ENCODE results near the gene EWSR1. TPM values are rescaled to one million over a fixed set of nuclear protein-coding genes. Genes with fewer than 3 reads are reported as not detected.
A peak's percentile ranks its signal among the peaks of the same experiment; 100 is the strongest.

EWSR1 gene
- total RNA-seq, 1 donor = 139 TPM

DNA sequence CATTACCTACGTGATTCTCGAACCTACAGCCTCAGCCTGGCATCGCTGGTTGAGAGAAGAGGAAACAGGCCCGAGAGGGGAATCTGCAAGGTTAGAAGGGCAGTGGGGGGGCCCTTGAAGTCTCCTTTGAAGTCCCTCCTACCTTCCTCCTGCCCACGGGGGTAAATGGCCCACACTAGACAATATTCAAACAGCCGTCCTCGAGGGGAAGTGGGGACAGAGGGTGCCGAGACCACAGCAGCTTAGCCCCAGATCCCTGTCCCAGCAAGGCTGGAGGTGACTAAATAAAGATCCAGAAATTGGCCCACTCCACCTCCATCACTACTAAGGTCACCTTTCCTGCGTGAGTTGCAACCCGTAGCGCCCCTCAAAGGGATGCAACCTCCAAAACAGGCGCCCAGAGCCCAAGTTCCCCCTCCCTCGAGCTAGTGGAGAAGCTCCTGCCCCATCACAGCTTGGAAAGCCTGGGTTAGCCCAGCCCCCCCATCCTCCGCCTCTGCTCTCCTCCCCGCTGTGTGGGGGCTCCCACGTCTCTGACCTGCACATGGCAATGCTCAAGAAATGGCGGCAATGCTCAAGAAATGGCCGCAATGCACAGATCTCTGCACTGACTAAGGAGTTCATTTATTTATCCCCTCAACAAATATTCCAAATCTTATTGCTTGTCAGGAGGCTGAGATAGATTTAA is 48.2 kb downstream of the EWSR1 start:
- TF ChIP-seq, protein P1, sequence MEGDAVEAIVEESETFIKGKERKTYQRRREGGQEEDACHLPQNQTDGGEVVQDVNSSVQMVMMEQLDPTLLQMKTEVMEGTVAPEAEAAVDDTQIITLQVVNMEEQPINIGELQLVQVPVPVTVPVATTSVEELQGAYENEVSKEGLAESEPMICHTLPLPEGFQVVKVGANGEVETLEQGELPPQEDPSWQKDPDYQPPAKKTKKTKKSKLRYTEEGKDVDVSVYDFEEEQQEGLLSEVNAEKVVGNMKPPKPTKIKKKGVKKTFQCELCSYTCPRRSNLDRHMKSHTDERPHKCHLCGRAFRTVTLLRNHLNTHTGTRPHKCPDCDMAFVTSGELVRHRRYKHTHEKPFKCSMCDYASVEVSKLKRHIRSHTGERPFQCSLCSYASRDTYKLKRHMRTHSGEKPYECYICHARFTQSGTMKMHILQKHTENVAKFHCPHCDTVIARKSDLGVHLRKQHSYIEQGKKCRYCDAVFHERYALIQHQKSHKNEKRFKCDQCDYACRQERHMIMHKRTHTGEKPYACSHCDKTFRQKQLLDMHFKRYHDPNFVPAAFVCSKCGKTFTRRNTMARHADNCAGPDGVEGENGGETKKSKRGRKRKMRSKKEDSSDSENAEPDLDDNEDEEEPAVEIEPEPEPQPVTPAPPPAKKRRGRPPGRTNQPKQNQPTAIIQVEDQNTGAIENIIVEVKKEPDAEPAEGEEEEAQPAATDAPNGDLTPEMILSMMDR (IDR thresholded peaks at IDR 0.05; ENCODE audit: extremely low read depth, low read depth, low read length) = no peak
- no peaks in the 10 kb centered on the region for H3K79me2 ChIP-seq (ENCODE audit: insufficient read depth, low read length)
- peak; percentile 86 for DNase-seq (ENCODE audit: insufficient read length, low spot score, missing footprints)
- no peak overlapping the region for H3K4me2 ChIP-seq (ENCODE audit: insufficient read depth, low read length)
- H2AFZ ChIP-seq (ENCODE audit: low read length) = no peak overlapping the region
- no peak overlapping the region for H3K4me3 ChIP-seq (ENCODE audit: insufficient read depth, low read length)
- H3K27ac ChIP-seq (ENCODE audit: low read depth, low read length) = no peak overlapping the region
- H3K36me3 ChIP-seq (ENCODE audit: insufficient read depth, low read length) = no peaks in the 10 kb centered on the region
- H3K9me3 ChIP-seq (ENCODE audit: low read depth, low read length) = no peaks in the 10 kb centered on the region
- H3K27me3 ChIP-seq (ENCODE audit: insufficient read depth, low read length) = peaks cover 41% of the 10 kb centered on the region
- peaks cover 6% of the 10 kb centered on the region for H3K4me1 ChIP-seq (ENCODE audit: insufficient read depth, low read length)
- H4K20me1 ChIP-seq (ENCODE audit: insufficient read depth, low read length) = peaks cover 10% of the 10 kb centered on the region

DNA sequence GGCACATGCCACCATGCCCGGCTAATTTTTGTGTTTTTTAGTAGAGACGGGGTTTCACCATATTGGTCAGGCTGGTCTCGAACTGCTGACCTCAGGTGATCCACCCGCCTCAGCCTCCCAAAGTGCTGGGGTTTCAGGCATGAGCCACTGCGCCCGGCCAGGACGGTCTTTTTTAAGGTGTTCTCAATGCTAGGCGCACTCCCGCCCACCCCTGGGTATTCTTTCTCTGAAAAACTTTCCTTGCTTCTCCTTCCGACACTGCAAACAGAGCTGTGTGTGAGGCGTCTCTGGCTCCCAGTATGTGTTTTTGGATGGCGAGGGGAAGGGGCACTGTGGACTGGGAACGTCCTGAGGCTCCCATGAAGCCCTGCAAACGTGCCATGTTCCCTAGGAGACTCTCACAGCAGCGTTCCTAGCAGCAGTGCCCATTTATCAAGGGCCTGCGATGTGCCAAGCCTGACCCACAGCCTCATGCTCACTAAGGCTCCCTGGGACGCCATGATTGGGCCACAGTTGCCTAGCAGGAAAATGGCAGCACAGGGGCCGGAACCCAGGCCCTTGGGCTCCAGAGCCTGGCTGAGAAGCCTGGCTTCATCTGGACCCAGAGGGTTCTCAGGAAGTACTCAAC is 49.9 kb downstream of the EWSR1 start:
- TF ChIP-seq, protein P1 (IDR thresholded peaks at IDR 0.05; ENCODE audit: extremely low read depth, low read depth, low read length) = no peak
- H3K27me3 ChIP-seq (ENCODE audit: insufficient read depth, low read length) = peaks cover 41% of the 10 kb centered on the region
- H3K4me2 ChIP-seq (ENCODE audit: insufficient read depth, low read length) = no peak overlapping the region
- no peaks in the 10 kb centered on the region for H3K4me1 ChIP-seq (ENCODE audit: insufficient read depth, low read length)
- H3K27ac ChIP-seq (ENCODE audit: low read depth, low read length) = no peak overlapping the region
- DNase-seq (ENCODE audit: insufficient read length, low spot score, missing footprints) = peak; percentile 45
- H3K36me3 ChIP-seq (ENCODE audit: insufficient read depth, low read length) = no peaks in the 10 kb centered on the region
- no peaks in the 10 kb centered on the region for H3K9me3 ChIP-seq (ENCODE audit: low read depth, low read length)
- H2AFZ ChIP-seq (ENCODE audit: low read length) = no peak overlapping the region
- H3K4me3 ChIP-seq (ENCODE audit: insufficient read depth, low read length) = no peak overlapping the region
- peaks cover 6% of the 10 kb centered on the region for H4K20me1 ChIP-seq (ENCODE audit: insufficient read depth, low read length)
- no peaks in the 10 kb centered on the region for H3K79me2 ChIP-seq (ENCODE audit: insufficient read depth, low read length)

- peaks cover 4% of the 10 kb centered on the region for H4K20me1 ChIP-seq (ENCODE audit: insufficient read depth, low read length)
- no peaks in the 10 kb centered on the region for H3K36me3 ChIP-seq (ENCODE audit: insufficient read depth, low read length)
- H3K27ac ChIP-seq (ENCODE audit: low read depth, low read length) = no peak overlapping the region
- TF ChIP-seq, protein P1 (IDR thresholded peaks at IDR 0.05; ENCODE audit: extremely low read depth, low read depth, low read length) = no peak
- peaks cover 31% of the 10 kb centered on the region for H3K27me3 ChIP-seq (ENCODE audit: insufficient read depth, low read length)
- H3K9me3 ChIP-seq (ENCODE audit: low read depth, low read length) = no peaks in the 10 kb centered on the region
- H3K79me2 ChIP-seq (ENCODE audit: insufficient read depth, low read length) = no peaks in the 10 kb centered on the region
- no peak overlapping the region for H3K4me3 ChIP-seq (ENCODE audit: insufficient read depth, low read length)
- no peak overlapping the region for H3K4me2 ChIP-seq (ENCODE audit: insufficient read depth, low read length)
- DNase-seq (ENCODE audit: insufficient read length, low spot score, missing footprints) = peak; percentile 47
- H3K4me1 ChIP-seq (ENCODE audit: insufficient read depth, low read length) = no peaks in the 10 kb centered on the region
- no peak overlapping the region for H2AFZ ChIP-seq (ENCODE audit: low read length)
These were observed 51.0 kb downstream of the EWSR1 start for GRCh38 chr22:29319072-29319471.

- Histone ChIP-seq H3K27me3 (ENCODE audit: insufficient read depth, low read length) (peaks cover 18% of the 10 kb centered on the region), H2AFZ (ENCODE audit: low read length) (no peak overlapping the region), H3K27ac (ENCODE audit: low read depth, low read length) (no peak overlapping the region), H3K36me3 (ENCODE audit: insufficient read depth, low read length) (no peaks in the 10 kb centered on the region), H3K4me1 (ENCODE audit: insufficient read depth, low read length) (no peaks in the 10 kb centered on the region), H3K9me3 (ENCODE audit: low read depth, low read length) (no peaks in the 10 kb centered on the region), H3K79me2 (ENCODE audit: insufficient read depth, low read length) (no peaks in the 10 kb centered on the region), H3K4me2 (ENCODE audit: insufficient read depth, low read length) (no peak overlapping the region), H3K4me3 (ENCODE audit: insufficient read depth, low read length) (no peak overlapping the region), H4K20me1 (ENCODE audit: insufficient read depth, low read length) (no peaks in the 10 kb centered on the region)
- TF ChIP-seq, protein P1 (IDR thresholded peaks at IDR 0.05; ENCODE audit: extremely low read depth, low read depth, low read length) = peak; percentile 21
- peak; percentile 85 for DNase-seq (ENCODE audit: insufficient read length, low spot score, missing footprints)
These were observed 52.5 kb downstream of the EWSR1 start for GRCh38 chr22:29320546-29320945.
